SH-SY5Y (cell line): Measurements from ENCODE around the gene HSPB8.

Experiments
- GATA2 ChIP-seq: IDR thresholded peaks from 2 replicates; pipeline ENCODE4 v1.6.1; 2011; ENCODE audit warnings: mild to moderate bottlenecking, low read depth, low read length
- GATA3 ChIP-seq: IDR thresholded peaks from 2 replicates; pipeline ENCODE4 v1.6.1; 2011; ENCODE audit warnings: low read depth, mild to moderate bottlenecking, low read length, moderate library complexity

GRCh38 chr12:119181202-119181601, 2.5 kb downstream of the HSPB8 start:
- TF ChIP-seq GATA2 (no peak), GATA3 (no peak)
